ENCODE results near the gene AKAP8L. TPM values are rescaled to one million over a fixed set of nuclear protein-coding genes. Genes with fewer than 3 reads are reported as not detected.
"Not testable (repeated sequence)": the region's sequence is repeated elsewhere in the genome, so short reads cannot be mapped to it uniquely, and the experiment has no call there.

Gene AKAP8L
- total RNA-seq, 1 experiment from 2014 or later: 86.3 TPM

GRCh38 chr19:15422296-15423075, 3.7 kb upstream of the AKAP8L start:
- in situ Hi-C loops (cut with HindIII; ENCODE audit: low sequenced_read_pairs): no loop called here
- DNase-seq (ENCODE audit: low spot score): no peak

GRCh38 chr19:15421721-15422260, 3.0 kb upstream of the AKAP8L start:
- in situ Hi-C loops (cut with HindIII; ENCODE audit: low sequenced_read_pairs): no loop called here
- DNase-seq (ENCODE audit: low spot score): peak; percentile 70

- no peak for DNase-seq (ENCODE audit: low spot score)
- in situ Hi-C loops (cut with HindIII; ENCODE audit: low sequenced_read_pairs): no loop called here
Measured at GRCh38 chr19:15421136-15421695, 2.4 kb upstream of the AKAP8L start.

GRCh38 chr19:15419413-15420025, 731 bp upstream of the AKAP8L start:
- DNase-seq (ENCODE audit: low spot score): peak; percentile 31
- in situ Hi-C loops (cut with HindIII; ENCODE audit: low sequenced_read_pairs): no loop called here

- in situ Hi-C loops (cut with HindIII; ENCODE audit: low sequenced_read_pairs): no loop called here
- DNase-seq (ENCODE audit: low spot score): peak; percentile 27
Measured at GRCh38 chr19:15418231-15418578, 583 bp downstream of the AKAP8L start.

GRCh38 chr19:15417699-15418098, 1.1 kb downstream of the AKAP8L start:
- in situ Hi-C loops (cut with HindIII; ENCODE audit: low sequenced_read_pairs): no loop called here
- DNase-seq (ENCODE audit: low spot score): peak; percentile 34

- in situ Hi-C loops (cut with HindIII; ENCODE audit: low sequenced_read_pairs): no loop called here
- DNase-seq (ENCODE audit: low spot score): peak; percentile 37
Measured at GRCh38 chr19:15412832-15413231, 6.0 kb downstream of the AKAP8L start.

GRCh38 chr19:15411351-15411750, 7.4 kb downstream of the AKAP8L start:
- in situ Hi-C loops (cut with HindIII; ENCODE audit: low sequenced_read_pairs); DNase-seq (ENCODE audit: low spot score): not testable (repeated sequence)

GRCh38 chr19:15404780-15405211, 14.0 kb downstream of the AKAP8L start:
- in situ Hi-C loops (cut with HindIII; ENCODE audit: low sequenced_read_pairs): no loop called here
- DNase-seq (ENCODE audit: low spot score): peak; percentile 73

- DNase-seq (ENCODE audit: low spot score): peak; percentile 89
- in situ Hi-C loops (cut with HindIII; ENCODE audit: low sequenced_read_pairs): no loop called here
Measured at GRCh38 chr19:15404097-15404779, 14.6 kb downstream of the AKAP8L start.

- peak; percentile 25 for DNase-seq (ENCODE audit: low spot score)
- in situ Hi-C loops (cut with HindIII; ENCODE audit: low sequenced_read_pairs): no loop called here
Measured at GRCh38 chr19:15403151-15403531, 15.6 kb downstream of the AKAP8L start.

- DNase-seq (ENCODE audit: low spot score): peak; percentile 58
- in situ Hi-C loops (cut with HindIII; ENCODE audit: low sequenced_read_pairs): no loop called here
Measured at GRCh38 chr19:15402411-15403150, 16.2 kb downstream of the AKAP8L start.

GRCh38 chr19:15401397-15401710, 17.4 kb downstream of the AKAP8L start:
- in situ Hi-C loops (cut with HindIII; ENCODE audit: low sequenced_read_pairs): no loop called here
- DNase-seq (ENCODE audit: low spot score): no peak

GRCh38 chr19:15400521-15401396, 18.0 kb downstream of the AKAP8L start:
- in situ Hi-C loops (cut with HindIII; ENCODE audit: low sequenced_read_pairs): no loop called here
- DNase-seq (ENCODE audit: low spot score): peak; percentile 67

GRCh38 chr19:15399635-15400034, 19.2 kb downstream of the AKAP8L start:
- in situ Hi-C loops (cut with HindIII; ENCODE audit: low sequenced_read_pairs): no loop called here
- no peak for DNase-seq (ENCODE audit: low spot score)

GRCh38 chr19:15399234-15399515, 19.6 kb downstream of the AKAP8L start:
- in situ Hi-C loops (cut with HindIII; ENCODE audit: low sequenced_read_pairs): no loop called here

GRCh38 chr19:15398501-15399233, 20.1 kb downstream of the AKAP8L start:
- in situ Hi-C loops (cut with HindIII; ENCODE audit: low sequenced_read_pairs): no loop called here
- no peak for DNase-seq (ENCODE audit: low spot score)

More at GRCh38 chr19:15399234-15399515, 19.6 kb downstream of the AKAP8L start:
- DNase-seq (ENCODE audit: low spot score): no peak

- in situ Hi-C loops (cut with HindIII; ENCODE audit: low sequenced_read_pairs): no loop called here
- DNase-seq (ENCODE audit: low spot score): no peak
Measured at GRCh38 chr19:15397782-15398181, 21.0 kb downstream of the AKAP8L start.
